Left ventricle myocardium inferior (tissue), 1 donor: Measurements from ENCODE around the gene TUBA4A. TPM values are rescaled to one million over a fixed set of nuclear protein-coding genes. Genes with fewer than 3 reads are reported as not detected.

Experiments used
- DNase-seq: peaks from one replicate; pipeline ENCODE4 v3.0.0-alpha.2; 2020
- H3K27ac ChIP-seq: fragments of 200-600 bp; replicated peaks from 2 replicates; pipeline ENCODE4 v1.8.0; 2021
- H3K27me3 ChIP-seq: fragments of 200-600 bp; 2 replicates; pipeline ENCODE4 v1.8.0; 2021; ENCODE audit warnings: low read depth
- H3K36me3 ChIP-seq: fragments of 200-600 bp; 2 replicates; pipeline ENCODE4 v1.8.0; 2021
- H3K4me1 ChIP-seq: fragments of 200-600 bp; 2 replicates; pipeline ENCODE4 v1.8.0; 2021
- H3K4me3 ChIP-seq: fragments of 200-600 bp; 2 replicates; pipeline ENCODE4 v1.8.0; 2021; ENCODE audit warnings: mild to moderate bottlenecking, moderate library complexity
- H3K9me3 ChIP-seq: fragments of 200-600 bp; replicated peaks from 2 replicates; pipeline ENCODE4 v1.8.0; 2021
- CTCF ChIP-seq: fragments of 200-600 bp; IDR thresholded peaks from 2 replicates; pipeline ENCODE4 v1.8.0; 2021; ENCODE audit warnings: antibody characterized with exemption, mild to moderate bottlenecking, borderline replicate concordance
- intact Hi-C: fragments of 100-400 bp; cut with micrococcal nuclease; formaldehyde crosslinking; loops from one replicate; pipeline ENCODE4 v1.11.0; 2022
- total RNA-seq: library from RNA; stranded (reverse); fragmentation: NEBNext Ultra II Directional; extraction: Animal tissue kit (Norgen Biotek cat#: 25700); gene quantifications from one replicate; pipeline ENCODE4 v1.2.1, GENCODE V29; 2021
- donor health status: DM: no; HTN: yes; CAD: no; lungs with severe emphysema.

Gene TUBA4A
- total RNA-seq, 1 donor from 2014 or later = 130 TPM

GRCh38 chr2:219216535-219216915 lies 37.2 kb downstream of the TUBA4A start:
- intact Hi-C loops = no loop called here
- Histone ChIP-seq H3K27me3 (no peaks in the 10 kb centered on the region), H3K9me3 (no peaks in the 10 kb centered on the region), H3K4me1 (peaks cover 40% of the 10 kb centered on the region), H3K36me3 (peaks cover 64% of the 10 kb centered on the region), H3K27ac (no peak overlapping the region), H3K4me3 (no peak overlapping the region)
- no peak for TF ChIP-seq CTCF
- DNase-seq = no peak

GRCh38 chr2:219215871-219216534 lies 37.7 kb downstream of the TUBA4A start:
- no peak for DNase-seq
- no peak for TF ChIP-seq CTCF
- Histone ChIP-seq H3K27ac (no peak overlapping the region), H3K4me1 (peaks cover 40% of the 10 kb centered on the region), H3K36me3 (peaks cover 61% of the 10 kb centered on the region), H3K27me3 (no peaks in the 10 kb centered on the region), H3K9me3 (no peaks in the 10 kb centered on the region), H3K4me3 (no peak overlapping the region)
- intact Hi-C loops = no loop called here

GRCh38 chr2:219214786-219215185 lies 38.9 kb downstream of the TUBA4A start:
- intact Hi-C loops = no loop called here
- H3K9me3 ChIP-seq = no peaks in the 10 kb centered on the region
- H3K36me3 ChIP-seq = peaks cover 60% of the 10 kb centered on the region
- no peak overlapping the region for H3K27ac ChIP-seq
- TF ChIP-seq CTCF = no peak
- DNase-seq = no peak
- H3K4me1 ChIP-seq = peaks cover 32% of the 10 kb centered on the region
- H3K4me3 ChIP-seq = no peak overlapping the region
- H3K27me3 ChIP-seq = no peaks in the 10 kb centered on the region

- Histone ChIP-seq H3K27ac (no peak overlapping the region), H3K4me3 (no peak overlapping the region), H3K9me3 (no peaks in the 10 kb centered on the region), H3K27me3 (no peaks in the 10 kb centered on the region), H3K36me3 (peaks cover 62% of the 10 kb centered on the region), H3K4me1 (peaks cover 25% of the 10 kb centered on the region)
- no peak for TF ChIP-seq CTCF
- no peak for DNase-seq
- intact Hi-C loops = no loop called here
Measured at GRCh38 chr2:219214141-219214540, 39.6 kb downstream of the TUBA4A start.

GRCh38 chr2:219213486-219214071 lies 40.1 kb downstream of the TUBA4A start:
- H3K27me3 ChIP-seq = no peaks in the 10 kb centered on the region
- H3K36me3 ChIP-seq = peaks cover 68% of the 10 kb centered on the region
- no peak for TF ChIP-seq CTCF
- no peak overlapping the region for H3K27ac ChIP-seq
- intact Hi-C loops = no loop called here
- no peak overlapping the region for H3K4me3 ChIP-seq
- H3K4me1 ChIP-seq = peaks cover 25% of the 10 kb centered on the region
- no peaks in the 10 kb centered on the region for H3K9me3 ChIP-seq
- DNase-seq = no peak
